Astrocyte (in vitro differentiated cells and primary cell): Measurements from ENCODE around the gene B2M. TPM values are rescaled to one million over a fixed set of nuclear protein-coding genes. Genes with fewer than 3 reads are reported as not detected.
"Not testable (repeated sequence)": the region's sequence is repeated elsewhere in the genome, so short reads cannot be mapped to it uniquely, and the experiment has no call there.

Experiments
- DNase-seq: peaks from one replicate; pipeline ENCODE4 v3.0.0-alpha.2; 2010; ENCODE audit warnings: low read depth
- FAIRE-seq: peaks from 2 replicates; lab custom pipeline; 2011; peaks lifted over from hg19 to GRCh38; lab: Jason Lieb, UNC
- H2AFZ ChIP-seq: 2 replicates; pipeline ENCODE4 v1.6.0; 2012; ENCODE audit warnings: low read depth, low read length, inconsistent platforms
- H3K27ac ChIP-seq: 2 replicates; pipeline ENCODE4 v1.5.1; 2011; ENCODE audit warnings: low read depth, low read length, inconsistent platforms
- H3K27me3 ChIP-seq: 2 replicates; pipeline ENCODE4 v1.6.0; 2011; ENCODE audit warnings: low read length, inconsistent platforms; ENCODE audit not compliant: insufficient read depth
- H3K36me3 ChIP-seq: 2 replicates; pipeline ENCODE4 v1.5.1; 2011; ENCODE audit warnings: low read length, inconsistent platforms; ENCODE audit not compliant: insufficient read depth
- H3K4me1 ChIP-seq: 2 replicates; pipeline ENCODE4 v1.5.1; 2011; ENCODE audit warnings: low read length, inconsistent platforms; ENCODE audit not compliant: insufficient read depth
- H3K4me2 ChIP-seq: 2 replicates; pipeline ENCODE4 v1.6.0; 2012; ENCODE audit warnings: low read length, inconsistent platforms
- H3K4me3 ChIP-seq: 2 replicates; pipeline ENCODE4 v1.5.1; 2011; ENCODE audit warnings: low read depth, mild to moderate bottlenecking, low read length, inconsistent platforms; ENCODE audit not compliant: insufficient read depth
- H3K79me2 ChIP-seq: 2 replicates; pipeline ENCODE4 v1.6.0; 2012; ENCODE audit warnings: mild to moderate bottlenecking, low read length, inconsistent platforms; ENCODE audit not compliant: insufficient read depth
- H3K9ac ChIP-seq: 2 replicates; pipeline ENCODE4 v1.6.0; 2012; ENCODE audit warnings: mild to moderate bottlenecking, low read length, inconsistent platforms
- H3K9me3 ChIP-seq: 2 replicates; pipeline ENCODE4 v1.5.1; 2012; ENCODE audit warnings: low read depth, mild to moderate bottlenecking, low read length, inconsistent platforms; ENCODE audit not compliant: insufficient read depth
- H4K20me1 ChIP-seq: 2 replicates; pipeline ENCODE4 v1.6.0; 2012; ENCODE audit warnings: low read length, inconsistent platforms; ENCODE audit not compliant: insufficient read depth
- H3K27ac Mint-ChIP-seq: one replicate; pipeline ENCODE4 v1.8.0; 2021; ENCODE audit warnings: mild to moderate bottlenecking, mixed read lengths; ENCODE audit not compliant: unreplicated experiment
- H3K27me3 Mint-ChIP-seq: one replicate; pipeline ENCODE4 v1.8.0; 2021; ENCODE audit warnings: low read depth, mixed read lengths; ENCODE audit not compliant: unreplicated experiment
- H3K36me3 Mint-ChIP-seq: one replicate; pipeline ENCODE4 v1.8.0; 2021; ENCODE audit warnings: low read depth, mixed read lengths; ENCODE audit not compliant: unreplicated experiment
- H3K4me1 Mint-ChIP-seq: one replicate; pipeline ENCODE4 v1.8.0; 2021; ENCODE audit warnings: low read depth, mixed read lengths; ENCODE audit not compliant: unreplicated experiment
- H3K4me3 Mint-ChIP-seq: one replicate; pipeline ENCODE4 v1.8.0; 2021; ENCODE audit warnings: mild to moderate bottlenecking, moderate library complexity, mixed read lengths; ENCODE audit not compliant: unreplicated experiment
- H3K9me3 Mint-ChIP-seq: one replicate; pipeline ENCODE4 v1.8.0; 2021; ENCODE audit warnings: mild to moderate bottlenecking, mixed read lengths; ENCODE audit not compliant: unreplicated experiment
- CTCF ChIP-seq: IDR thresholded peaks from 2 replicates; pipeline ENCODE4 v1.5.1; 2011; ENCODE audit warnings: low read depth, mild to moderate bottlenecking, inconsistent platforms, low read length, moderate library complexity; ENCODE audit not compliant: insufficient read depth
- EZH2 ChIP-seq: IDR thresholded peaks from 2 replicates; pipeline ENCODE4 v1.6.1; 2012; ENCODE audit warnings: mild to moderate bottlenecking, low read length, inconsistent platforms; ENCODE audit not compliant: insufficient read depth
- total RNA-seq: library from RNA; stranded (reverse); gene quantifications from 2 replicates; pipeline ENCODE4 v1.2.1, GENCODE V29; 2021

Gene B2M
- total RNA-seq, 1 donor from 2014 or later: 1,708 TPM

- H3K4me3 ChIP-seq: no peak overlapping the region
- H3K36me3 ChIP-seq: no peaks in the 10 kb centered on the region
- no peaks in the 10 kb centered on the region for H3K9me3 ChIP-seq
- no peaks in the 10 kb centered on the region for H4K20me1 ChIP-seq
- Mint-ChIP-seq H3K27ac (no peak overlapping the region), H3K4me1 (no peaks in the 10 kb centered on the region), H3K36me3 (peaks cover 3% of the 10 kb centered on the region), H3K27me3 (peaks cover 21% of the 10 kb centered on the region), H3K4me3 (no peak overlapping the region), H3K9me3 (peaks cover 3% of the 10 kb centered on the region)
- H3K4me1 ChIP-seq: no peaks in the 10 kb centered on the region
- no peak overlapping the region for H3K27ac ChIP-seq
- H3K9ac ChIP-seq: no peak overlapping the region
- H3K79me2 ChIP-seq: no peaks in the 10 kb centered on the region
- H3K4me2 ChIP-seq: no peak overlapping the region
- no peak overlapping the region for H2AFZ ChIP-seq
- H3K27me3 ChIP-seq: peaks cover 31% of the 10 kb centered on the region
- DNase-seq (no peak), FAIRE-seq (no peak)
- TF ChIP-seq CTCF: no peak
- TF ChIP-seq EZH2: no peak
Observed at GRCh38 chr15:44676676-44677075, 34.6 kb upstream of the B2M start.

DNA sequence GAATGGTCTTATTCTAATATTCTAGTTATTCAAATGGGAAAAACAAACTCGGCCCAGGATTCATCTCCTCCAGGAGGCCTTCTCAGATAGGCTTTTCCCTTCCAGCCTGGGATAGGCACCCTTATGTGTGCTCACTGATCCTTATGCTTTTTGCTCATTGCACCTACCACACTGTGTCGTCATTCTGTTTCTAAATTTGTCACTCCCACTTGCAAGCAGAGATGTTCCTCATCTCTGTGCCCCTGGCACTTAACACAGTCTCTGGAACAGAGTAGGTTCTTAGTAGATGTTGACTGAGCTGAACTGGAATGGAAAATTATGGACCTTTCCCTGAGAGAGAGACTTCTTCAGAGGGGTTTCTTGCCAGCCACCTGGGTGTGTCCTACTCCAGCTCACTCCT lies 29.1 kb upstream of the B2M start:
- Histone ChIP-seq H2AFZ (no peak overlapping the region), H3K36me3 (no peaks in the 10 kb centered on the region), H3K4me3 (no peak overlapping the region), H4K20me1 (no peaks in the 10 kb centered on the region), H3K27me3 (peaks cover 22% of the 10 kb centered on the region), H3K4me1 (no peaks in the 10 kb centered on the region), H3K9me3 (no peaks in the 10 kb centered on the region), H3K9ac (no peak overlapping the region), H3K4me2 (no peak overlapping the region), H3K79me2 (no peaks in the 10 kb centered on the region), H3K27ac (no peak overlapping the region)
- H3K4me1 Mint-ChIP-seq: peaks cover 2% of the 10 kb centered on the region
- H3K27ac Mint-ChIP-seq: no peak overlapping the region
- H3K36me3 Mint-ChIP-seq: no peaks in the 10 kb centered on the region
- H3K4me3 Mint-ChIP-seq: no peak overlapping the region
- DNase-seq: no peak
- H3K9me3 Mint-ChIP-seq: peaks cover 1% of the 10 kb centered on the region
- H3K27me3 Mint-ChIP-seq: peaks cover 6% of the 10 kb centered on the region
- TF ChIP-seq EZH2 (no peak), CTCF (no peak)
- FAIRE-seq: no peak

DNA sequence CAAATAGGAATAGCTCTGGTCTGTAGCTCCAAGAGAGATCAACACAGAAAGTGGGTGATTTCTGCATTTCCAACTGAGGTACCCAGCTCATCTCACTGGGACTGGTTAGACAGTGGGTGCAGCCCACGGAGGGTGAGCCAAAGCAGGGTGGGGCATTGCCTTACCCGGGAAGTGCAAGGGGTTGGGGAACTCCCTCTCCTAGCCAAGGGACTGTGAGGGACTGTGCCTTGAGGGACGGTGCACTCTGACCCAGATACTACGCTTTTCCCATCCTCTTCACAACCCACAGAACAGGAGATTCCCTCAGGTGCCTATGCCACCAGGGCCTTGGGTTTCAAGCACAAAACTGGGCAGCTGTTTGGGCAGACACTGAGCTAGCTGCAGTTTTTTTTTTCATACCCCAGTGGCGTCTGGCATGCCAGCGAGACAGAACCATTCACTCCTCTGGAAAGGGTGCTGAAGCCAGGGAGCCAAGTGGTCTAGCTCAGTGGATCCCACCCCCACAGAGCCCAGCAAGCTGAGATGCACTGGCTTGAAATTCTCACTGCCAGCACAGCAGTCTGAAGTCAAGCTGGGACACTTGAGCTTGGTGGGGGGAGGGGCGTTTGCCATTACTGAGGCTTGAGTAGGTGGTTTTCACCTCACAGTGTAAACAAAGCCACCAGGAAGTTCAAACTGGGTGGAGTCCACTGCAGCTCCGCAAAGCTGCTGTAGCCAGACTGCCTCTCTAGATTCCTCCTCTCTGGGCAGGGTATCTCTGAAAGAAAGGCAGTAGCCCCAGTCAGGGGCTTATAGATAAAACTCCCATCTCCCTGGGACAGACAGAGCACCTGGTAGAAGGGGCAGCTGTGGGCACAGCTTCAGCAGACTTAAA lies 28.3 kb upstream of the B2M start:
- peak overlapping the region; percentile 43 for H3K27ac Mint-ChIP-seq

GRCh38 chr15:44689318-44689717 lies 22.0 kb upstream of the B2M start:
- not testable (repeated sequence) for H3K4me3 ChIP-seq, DNase-seq, H3K27me3 Mint-ChIP-seq, H3K27me3 ChIP-seq, H3K27ac Mint-ChIP-seq, H3K4me3 Mint-ChIP-seq, H3K36me3 Mint-ChIP-seq, H3K4me1 ChIP-seq, H2AFZ ChIP-seq, H3K9ac ChIP-seq, H3K79me2 ChIP-seq, H3K27ac ChIP-seq, FAIRE-seq, H4K20me1 ChIP-seq, H3K36me3 ChIP-seq, H3K4me2 ChIP-seq, H3K9me3 ChIP-seq, H3K4me1 Mint-ChIP-seq, H3K9me3 Mint-ChIP-seq

More for the DNA sequence above, 28.3 kb upstream of the B2M start:
- not testable (repeated sequence) for FAIRE-seq, H3K4me1 Mint-ChIP-seq, H3K36me3 Mint-ChIP-seq, H4K20me1 ChIP-seq, H3K36me3 ChIP-seq, H3K4me1 ChIP-seq, H3K9me3 Mint-ChIP-seq, H3K79me2 ChIP-seq, H3K27ac ChIP-seq, H3K4me3 Mint-ChIP-seq, H3K27me3 Mint-ChIP-seq, H3K4me3 ChIP-seq, H3K9me3 ChIP-seq, H3K9ac ChIP-seq
- DNase-seq: peak; percentile 27
- H3K4me2 ChIP-seq: peak overlapping the region; percentile 57
- H2AFZ ChIP-seq: peak overlapping the region; percentile 34
- H3K27me3 ChIP-seq: peaks cover 18% of the 10 kb centered on the region
